NB4 (cell line): ENCODE results near the gene CNST.

Experiments
- POLR2A ChIP-seq: IDR thresholded peaks from 2 replicates; pipeline ENCODE4 v1.6.1; 2011; ENCODE audit warnings: mild to moderate bottlenecking; ENCODE audit not compliant: insufficient read length; ENCODE audit errors: extremely low read depth
- TF ChIP-seq, protein P1 (sequence below): IDR thresholded peaks from one replicate; pipeline ENCODE4 v1.5.1; 2012; ENCODE audit warnings: low read depth, low read length

DNA sequence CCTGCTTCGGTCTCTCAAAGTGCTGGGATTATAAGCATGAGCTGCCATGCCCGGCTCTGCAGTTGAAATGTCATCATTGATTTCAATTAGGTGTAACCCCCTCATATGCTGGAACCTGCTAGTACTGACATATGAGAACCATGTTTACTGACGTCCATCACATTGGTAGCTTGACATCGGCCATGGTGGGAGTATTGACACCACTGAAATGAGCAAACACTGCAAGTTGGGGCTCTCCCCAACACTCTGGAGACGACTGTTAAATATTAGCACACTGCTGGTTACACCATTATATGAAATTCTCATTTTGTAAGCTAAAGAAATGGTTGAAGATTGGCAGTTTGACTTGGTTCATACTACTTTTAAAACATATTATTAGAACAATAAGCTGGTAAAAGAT lies 63.7 kb downstream of the CNST start:
- TF ChIP-seq, protein P1, sequence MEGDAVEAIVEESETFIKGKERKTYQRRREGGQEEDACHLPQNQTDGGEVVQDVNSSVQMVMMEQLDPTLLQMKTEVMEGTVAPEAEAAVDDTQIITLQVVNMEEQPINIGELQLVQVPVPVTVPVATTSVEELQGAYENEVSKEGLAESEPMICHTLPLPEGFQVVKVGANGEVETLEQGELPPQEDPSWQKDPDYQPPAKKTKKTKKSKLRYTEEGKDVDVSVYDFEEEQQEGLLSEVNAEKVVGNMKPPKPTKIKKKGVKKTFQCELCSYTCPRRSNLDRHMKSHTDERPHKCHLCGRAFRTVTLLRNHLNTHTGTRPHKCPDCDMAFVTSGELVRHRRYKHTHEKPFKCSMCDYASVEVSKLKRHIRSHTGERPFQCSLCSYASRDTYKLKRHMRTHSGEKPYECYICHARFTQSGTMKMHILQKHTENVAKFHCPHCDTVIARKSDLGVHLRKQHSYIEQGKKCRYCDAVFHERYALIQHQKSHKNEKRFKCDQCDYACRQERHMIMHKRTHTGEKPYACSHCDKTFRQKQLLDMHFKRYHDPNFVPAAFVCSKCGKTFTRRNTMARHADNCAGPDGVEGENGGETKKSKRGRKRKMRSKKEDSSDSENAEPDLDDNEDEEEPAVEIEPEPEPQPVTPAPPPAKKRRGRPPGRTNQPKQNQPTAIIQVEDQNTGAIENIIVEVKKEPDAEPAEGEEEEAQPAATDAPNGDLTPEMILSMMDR: no peak
- no peak for TF ChIP-seq POLR2A
